Endothelial cell of umbilical vein (primary cell): ENCODE measurements around the gene CDS2.

Experiments used
- CTCF ChIP-seq, 2 donors: IDR thresholded peaks; 1 replicate in 1 of 2; 2 replicates in 1 of 2; pipeline ENCODE4 v1.5.1; 2011; ENCODE audit warnings: low read length in 2 of 2, mild to moderate bottlenecking in 2 of 2, moderate library complexity in 2 of 2, control low read depth in 1 of 2, inconsistent platforms in 1 of 2, low read depth in 1 of 2; ENCODE audit not compliant: insufficient read depth in 1 of 2; ENCODE audit errors: extremely low read depth in 1 of 2
- EZH2 ChIP-seq: IDR thresholded peaks from 2 replicates; pipeline ENCODE4 v1.6.1; 2012; ENCODE audit warnings: borderline replicate concordance, low read depth, mild to moderate bottlenecking, moderate library complexity, low read length, inconsistent platforms; ENCODE audit not compliant: severe bottlenecking
- GATA2 ChIP-seq: IDR thresholded peaks from 2 replicates; pipeline ENCODE4 v1.7.0; 2011; ENCODE audit warnings: low read depth, mild to moderate bottlenecking, moderate library complexity, mixed read lengths, low read length; ENCODE audit not compliant: insufficient read length, insufficient read depth
- POLR2A ChIP-seq: IDR thresholded peaks from 2 replicates; pipeline ENCODE4 v1.6.1; 2012; ENCODE audit warnings: low read depth, mild to moderate bottlenecking, control low read depth, low read length
- POLR2AphosphoS5 ChIP-seq: IDR thresholded peaks from 2 replicates; pipeline ENCODE4 v1.6.1; 2012; ENCODE audit warnings: low read depth, mild to moderate bottlenecking, control low read depth, low read length, moderate library complexity; ENCODE audit not compliant: insufficient read depth
- TF ChIP-seq, protein P1 (sequence below): IDR thresholded peaks from 2 replicates; pipeline ENCODE4 v1.6.1; 2011; ENCODE audit not compliant: insufficient read depth, insufficient read length

DNA sequence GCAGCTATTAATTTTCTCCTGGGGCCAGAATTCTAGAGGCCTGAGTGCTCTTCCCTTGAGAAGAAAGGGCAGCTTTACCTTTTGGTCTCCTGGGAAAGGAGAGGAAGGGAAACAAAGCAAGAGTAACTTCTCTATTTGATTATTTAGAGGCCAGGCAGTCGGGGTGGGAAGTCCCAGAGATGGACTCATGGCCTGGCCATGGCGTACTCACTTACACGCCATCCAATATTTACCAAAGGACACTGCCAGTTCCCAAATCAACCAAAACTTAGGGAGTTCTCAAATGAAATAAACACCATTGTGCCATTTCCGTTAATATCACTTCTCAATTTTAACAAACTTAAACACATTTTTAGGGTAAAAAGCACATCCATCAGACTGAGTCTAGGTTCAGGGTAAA lies 76.6 kb downstream of the CDS2 start:
- TF ChIP-seq POLR2A (no peak), CTCF (IDR thresholded peaks at IDR 0.05; ENCODE audit: extremely low read depth in 1 of 2, insufficient read depth in 1 of 2, low read depth in 1 of 2, low read length in 2 of 2) (no peak), EZH2 (no peak), POLR2AphosphoS5 (no peak), GATA2 (no peak)
- TF ChIP-seq, protein P1, sequence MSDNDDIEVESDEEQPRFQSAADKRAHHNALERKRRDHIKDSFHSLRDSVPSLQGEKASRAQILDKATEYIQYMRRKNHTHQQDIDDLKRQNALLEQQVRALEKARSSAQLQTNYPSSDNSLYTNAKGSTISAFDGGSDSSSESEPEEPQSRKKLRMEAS = no peak
